ENCODE measurements around the gene COMMD4.
A peak's percentile ranks its signal among the peaks of the same experiment; 100 is the strongest.
"Not testable (repeated sequence)": the region's sequence is repeated elsewhere in the genome, so short reads cannot be mapped to it uniquely, and the experiment has no call there.

The COMMD4 gene

DNA sequence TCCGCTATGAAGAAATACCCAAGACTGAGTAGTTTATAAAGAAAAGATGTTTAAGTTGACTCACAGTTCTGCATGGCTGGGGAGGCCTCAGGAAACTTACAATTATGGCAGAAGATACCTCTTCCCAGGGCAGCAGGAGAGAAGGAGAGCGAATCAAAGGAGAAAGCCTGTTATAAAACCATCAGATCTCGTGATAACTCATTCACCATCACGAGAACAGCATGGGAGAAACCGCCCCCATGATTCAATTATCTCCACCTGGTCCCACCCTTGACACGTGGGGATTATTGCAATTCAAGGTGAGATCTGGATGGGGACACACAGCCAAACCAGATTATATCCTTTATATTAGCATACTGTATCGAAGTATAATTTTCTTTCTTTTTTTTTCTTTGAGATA is 3.8 kb upstream of the COMMD4 start:
- DNase-seq (ENCODE audit: low spot score): not testable (repeated sequence)

DNA sequence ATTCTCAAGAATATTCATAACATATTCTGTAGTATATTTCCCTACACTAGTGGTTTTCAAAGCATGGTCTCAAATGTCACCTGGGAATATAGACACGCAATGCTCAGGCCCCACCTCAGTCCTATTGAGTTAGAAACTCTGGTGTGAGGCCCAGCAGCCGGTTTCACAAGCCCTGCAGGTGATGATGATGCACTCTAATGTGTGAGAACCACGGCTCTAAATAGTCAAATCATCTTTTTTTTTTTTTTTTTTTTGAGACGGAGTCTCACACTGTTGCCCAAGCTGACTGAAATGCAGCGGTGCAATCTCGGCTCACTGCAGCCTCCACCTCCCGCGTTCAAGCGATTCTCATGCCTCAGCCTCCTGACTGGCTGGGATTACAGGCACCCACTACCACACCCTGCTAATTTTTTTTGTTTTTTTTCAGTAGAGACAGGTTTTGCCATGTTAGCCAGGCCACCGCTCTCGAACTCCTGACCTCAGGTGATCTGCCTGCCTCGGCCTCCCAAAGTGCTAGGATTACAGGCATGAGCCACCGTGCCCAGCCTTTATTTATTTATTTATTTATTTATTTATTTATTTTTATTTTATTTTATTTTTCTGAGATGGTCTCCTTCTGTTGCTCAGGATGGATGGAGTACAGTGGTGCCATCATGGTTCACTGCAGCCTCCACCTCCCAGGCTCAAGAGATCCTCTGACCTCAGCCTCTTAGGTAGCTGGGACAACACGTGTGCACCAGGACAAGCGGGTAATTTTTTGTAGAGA is 2.0 kb upstream of the COMMD4 start:
- DNase-seq (ENCODE audit: low spot score): not testable (repeated sequence)

DNA sequence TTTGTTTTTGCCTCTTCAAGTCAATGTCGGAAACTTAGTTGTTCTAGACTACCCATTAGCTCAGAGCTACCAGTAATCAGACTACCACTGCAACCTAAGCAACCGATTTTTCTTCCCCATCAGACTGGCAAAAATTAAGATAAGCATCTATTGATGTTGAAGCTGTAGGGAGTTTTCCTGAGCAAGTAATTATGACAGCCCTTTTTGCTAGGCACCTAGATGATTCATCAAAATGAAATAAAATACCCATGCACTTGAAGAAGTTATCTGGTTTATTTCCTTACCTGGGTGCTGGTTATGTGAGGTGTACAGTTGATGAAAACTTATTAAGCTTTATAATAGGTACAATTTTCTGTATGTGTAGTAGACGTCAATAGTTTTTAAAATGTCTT is 554 bp upstream of the COMMD4 start:
- no peak for DNase-seq (ENCODE audit: low spot score)

DNA sequence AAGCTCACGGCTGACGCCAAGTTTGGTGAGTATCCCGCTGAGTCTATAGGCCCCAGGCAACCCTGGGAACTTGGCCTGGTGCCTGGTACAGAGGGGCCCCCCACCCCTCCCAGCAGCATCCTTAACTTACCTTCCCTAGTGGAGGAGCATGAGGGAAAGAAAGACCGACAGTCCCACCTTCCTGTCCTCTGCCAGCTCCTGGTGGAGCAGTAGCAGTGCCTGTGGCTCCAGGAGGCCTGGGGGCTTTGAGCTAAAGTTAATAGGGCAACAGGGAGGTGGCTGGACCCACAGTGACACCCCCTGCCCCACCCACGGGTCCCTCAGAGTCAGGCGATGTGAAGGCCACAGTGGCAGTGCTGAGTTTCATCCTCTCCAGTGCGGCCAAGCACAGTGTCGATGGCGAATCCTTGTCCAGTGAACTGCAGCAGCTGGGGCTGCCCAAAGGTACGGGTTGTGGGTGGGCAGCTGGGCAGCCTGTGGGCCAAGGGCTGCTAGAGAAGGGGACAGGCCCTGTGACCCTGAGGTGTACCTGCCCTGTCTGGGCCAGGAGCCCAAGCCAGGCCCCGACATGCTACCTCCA is 2.9 kb downstream of the COMMD4 start:
- no peak for DNase-seq (ENCODE audit: low spot score)

DNA sequence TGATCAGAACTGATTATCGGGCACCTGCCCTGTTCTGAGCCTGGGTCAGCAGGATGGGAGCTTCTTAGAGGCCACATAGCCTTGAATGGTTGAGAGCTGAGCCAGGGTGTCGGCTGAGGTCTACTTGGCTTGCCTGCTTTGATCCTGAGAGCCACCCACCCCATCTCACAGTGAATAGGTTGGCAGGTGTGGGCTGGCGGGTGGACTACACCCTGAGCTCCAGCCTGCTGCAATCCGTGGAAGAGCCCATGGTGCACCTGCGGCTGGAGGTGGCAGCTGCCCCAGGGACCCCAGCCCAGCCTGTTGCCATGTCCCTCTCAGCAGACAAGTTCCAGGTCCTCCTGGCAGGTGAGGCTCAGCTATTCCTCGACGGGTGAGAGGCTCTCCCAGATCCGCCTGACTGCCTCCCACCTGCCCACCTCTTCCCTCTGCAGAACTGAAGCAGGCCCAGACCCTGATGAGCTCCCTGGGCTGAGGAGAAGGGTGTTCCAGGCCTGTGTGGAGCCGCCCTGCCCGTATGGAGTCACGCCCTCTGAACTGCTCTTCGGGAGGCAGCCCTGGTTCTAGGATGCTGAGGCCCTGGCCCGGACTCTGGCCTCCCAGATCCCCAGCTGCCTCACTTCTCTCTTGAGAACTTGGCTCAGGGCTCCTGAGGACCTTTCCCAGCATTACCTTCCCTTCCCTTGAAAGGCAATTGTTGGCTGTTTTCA is 3.8 kb downstream of the COMMD4 start:
- no peak for DNase-seq (ENCODE audit: low spot score)

DNA sequence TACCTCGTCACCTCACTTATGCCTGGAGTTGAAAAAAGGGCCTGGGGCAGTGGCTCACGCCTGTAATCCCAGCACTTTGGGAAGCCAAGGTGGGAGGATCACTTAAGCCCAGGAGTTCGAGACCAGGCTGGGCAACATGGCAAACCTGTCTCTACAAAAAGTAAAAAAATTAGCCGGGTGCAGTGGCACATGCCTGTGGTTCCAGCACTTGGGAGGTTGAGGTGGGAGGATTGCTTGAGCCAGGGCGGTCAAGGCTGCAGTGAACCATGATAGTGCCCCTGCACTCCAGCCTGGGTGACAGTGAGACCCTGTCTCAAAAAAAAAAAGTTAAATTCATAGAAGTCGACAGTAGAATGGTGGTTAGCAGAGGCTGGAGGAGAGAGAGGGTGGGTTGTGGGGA is 6.4 kb downstream of the COMMD4 start:
- no peak for DNase-seq (ENCODE audit: low spot score)

DNA sequence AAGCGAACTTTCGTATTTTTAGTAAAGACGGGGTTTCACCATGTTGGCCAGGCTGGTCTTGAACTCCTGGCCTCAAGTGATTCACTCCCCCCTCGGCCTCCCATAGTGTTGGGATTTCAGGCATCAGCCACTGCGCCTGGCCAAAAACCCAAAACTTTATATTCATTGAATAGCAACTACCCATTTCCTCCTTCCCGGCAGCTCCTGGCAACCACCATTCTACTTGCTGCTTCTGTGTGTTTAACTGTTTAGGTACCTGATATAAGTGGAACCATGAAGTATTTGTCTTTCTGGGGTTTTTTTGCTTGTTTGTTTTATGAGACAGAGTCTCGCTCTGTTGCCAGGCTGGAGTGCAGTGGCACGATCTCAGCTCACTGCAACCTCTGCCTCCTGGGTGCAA is 8.1 kb downstream of the COMMD4 start:
- DNase-seq (ENCODE audit: low spot score): not testable (repeated sequence)

DNA sequence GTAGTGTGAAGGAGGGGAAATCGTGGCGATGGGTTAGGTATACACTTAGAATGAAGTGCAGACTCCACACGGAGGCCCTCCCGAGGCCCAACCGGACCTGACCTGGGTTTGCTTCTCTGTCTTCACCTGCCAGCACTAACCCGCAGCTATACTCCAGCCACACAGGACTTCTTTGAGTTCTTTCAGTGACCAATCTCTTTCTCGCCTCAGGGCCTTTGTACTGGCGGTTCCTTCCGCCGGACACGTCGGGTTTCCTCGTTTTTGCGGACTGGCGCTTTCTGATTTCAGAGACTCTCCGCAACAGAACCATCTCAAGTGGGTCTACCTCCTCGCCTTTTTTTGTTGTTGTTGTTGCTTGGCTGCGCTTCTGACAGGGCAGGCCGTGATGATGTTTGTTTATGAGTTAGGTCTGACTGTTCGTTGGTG is 10.9 kb downstream of the COMMD4 start, which contains the start of gene NEIL1:
Gene NEIL1 (plus strand): TSS at position 244 of the 426 bp plus-strand sequence. CDS start 1,867 bp downstream, outside the sequence.
- DNase-seq (ENCODE audit: low spot score): no peak

DNA sequence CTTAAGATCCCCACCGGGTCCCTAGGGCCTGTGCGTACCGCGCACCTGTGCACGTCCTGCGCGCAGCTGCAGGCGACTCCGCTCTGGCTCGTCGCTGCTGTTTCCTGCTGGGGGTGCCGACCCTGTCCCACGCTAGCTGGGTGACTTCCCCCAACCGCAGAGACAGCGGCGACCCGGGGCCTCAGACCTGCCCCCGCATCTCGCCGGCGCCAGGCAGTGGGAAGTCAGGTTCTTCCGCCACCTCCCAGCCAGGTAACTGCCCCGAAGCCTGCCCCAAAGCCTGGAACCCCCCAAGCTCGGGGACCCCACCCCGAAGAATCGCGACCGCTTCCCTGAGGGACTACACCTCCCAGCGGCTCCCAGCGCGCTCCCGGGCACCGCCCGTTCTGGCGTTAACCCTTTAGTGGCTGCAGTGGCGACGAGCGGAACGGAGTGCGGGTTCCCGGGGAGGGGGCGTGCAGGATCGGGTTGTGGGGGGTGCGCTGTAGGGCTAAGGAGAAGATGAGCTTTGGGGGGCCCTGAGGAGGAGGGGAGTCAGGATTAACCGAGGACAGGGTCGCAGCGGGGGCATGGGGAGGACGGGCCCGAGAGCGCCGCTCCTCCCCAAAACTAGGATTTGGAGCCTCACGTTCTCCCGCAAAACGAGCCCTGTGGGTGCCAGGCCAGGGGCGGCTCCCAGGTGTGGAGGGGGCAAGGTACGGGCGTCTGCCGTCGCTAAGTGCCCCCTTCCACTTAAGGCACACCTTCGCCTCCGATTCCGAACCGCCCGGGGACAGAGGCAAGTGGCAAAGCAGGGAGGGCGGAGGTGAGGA is 11.6 kb downstream of the COMMD4 start:
- peak; percentile 71 for DNase-seq (ENCODE audit: low spot score)

DNA sequence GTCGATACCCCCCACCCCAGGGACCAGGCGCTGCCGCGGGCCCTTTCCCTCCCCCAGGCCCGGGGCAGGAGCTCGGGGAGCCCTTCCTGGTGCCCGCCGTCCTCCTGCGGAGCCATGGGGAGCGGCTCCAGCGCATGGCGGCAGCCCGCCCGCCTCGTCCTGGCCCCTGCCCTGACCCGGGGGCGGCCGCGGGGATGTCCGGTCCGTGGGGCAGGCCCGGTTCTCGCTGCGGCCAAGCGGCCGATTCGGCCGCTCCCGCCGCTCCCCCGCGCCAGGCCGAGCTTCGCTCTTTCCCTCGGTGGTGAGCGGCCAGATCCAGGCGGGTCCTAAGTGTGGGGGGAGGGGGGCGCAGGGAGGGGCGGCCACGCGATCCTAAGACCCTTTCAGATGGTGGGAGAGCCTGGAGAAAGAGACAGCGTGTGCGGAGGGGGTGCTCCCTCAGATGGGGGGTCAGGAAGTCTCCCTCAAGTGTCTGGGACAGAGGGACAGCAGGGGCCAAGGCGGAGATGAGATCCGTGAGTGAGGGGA is 12.2 kb downstream of the COMMD4 start:
- DNase-seq (ENCODE audit: low spot score): peak; percentile 53

DNA sequence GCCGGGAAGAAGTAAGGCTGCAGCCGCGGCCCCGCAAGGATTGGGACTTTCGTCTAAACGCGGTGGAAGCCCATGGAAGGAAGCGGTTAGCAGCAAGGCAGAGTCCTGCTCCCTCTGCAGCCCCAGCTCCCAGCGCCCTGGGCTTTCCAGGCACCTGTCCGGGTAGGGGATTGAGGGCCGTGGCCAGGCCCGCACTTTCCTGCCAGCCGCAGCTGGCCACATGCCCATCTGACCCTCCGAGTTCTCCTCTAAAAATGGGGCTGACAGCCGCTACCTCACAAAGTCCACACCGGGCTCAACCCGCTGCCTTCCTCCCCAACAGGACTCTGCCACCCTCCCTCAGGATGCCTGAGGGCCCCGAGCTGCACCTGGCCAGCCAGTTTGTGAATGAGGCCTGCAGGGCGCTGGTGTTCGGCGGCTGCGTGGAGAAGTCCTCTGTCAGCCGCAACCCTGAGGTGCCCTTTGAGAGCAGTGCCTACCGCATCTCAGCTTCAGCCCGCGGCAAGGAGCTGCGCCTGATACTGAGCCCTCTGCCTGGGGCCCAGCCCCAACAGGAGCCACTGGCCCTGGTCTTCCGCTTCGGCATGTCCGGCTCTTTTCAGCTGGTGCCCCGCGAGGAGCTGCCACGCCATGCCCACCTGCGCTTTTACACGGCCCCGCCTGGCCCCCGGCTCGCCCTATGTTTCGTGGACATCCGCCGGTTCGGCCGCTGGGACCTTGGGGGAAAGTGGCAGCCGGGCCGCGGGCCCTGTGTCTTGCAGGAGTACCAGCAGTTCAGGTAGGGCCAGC is 12.9 kb downstream of the COMMD4 start:
- DNase-seq (ENCODE audit: low spot score): no peak

DNA sequence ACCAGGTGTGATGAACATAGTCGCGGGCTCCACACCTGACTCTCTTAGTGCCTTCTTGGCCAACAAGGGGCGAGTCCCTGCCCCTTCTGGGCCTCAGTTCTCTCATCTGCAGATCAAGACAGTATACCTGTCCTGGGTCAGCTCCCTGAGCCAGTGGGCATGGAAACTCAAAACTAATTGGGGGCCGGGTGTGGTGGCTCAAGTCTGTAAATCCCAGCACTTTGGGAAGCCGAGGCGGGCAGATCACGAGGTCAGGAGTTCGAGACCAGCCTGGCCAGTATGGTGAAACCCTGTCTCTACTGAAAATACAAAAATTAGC is 13.4 kb downstream of the COMMD4 start:
- DNase-seq (ENCODE audit: low spot score): not testable (repeated sequence)

DNA sequence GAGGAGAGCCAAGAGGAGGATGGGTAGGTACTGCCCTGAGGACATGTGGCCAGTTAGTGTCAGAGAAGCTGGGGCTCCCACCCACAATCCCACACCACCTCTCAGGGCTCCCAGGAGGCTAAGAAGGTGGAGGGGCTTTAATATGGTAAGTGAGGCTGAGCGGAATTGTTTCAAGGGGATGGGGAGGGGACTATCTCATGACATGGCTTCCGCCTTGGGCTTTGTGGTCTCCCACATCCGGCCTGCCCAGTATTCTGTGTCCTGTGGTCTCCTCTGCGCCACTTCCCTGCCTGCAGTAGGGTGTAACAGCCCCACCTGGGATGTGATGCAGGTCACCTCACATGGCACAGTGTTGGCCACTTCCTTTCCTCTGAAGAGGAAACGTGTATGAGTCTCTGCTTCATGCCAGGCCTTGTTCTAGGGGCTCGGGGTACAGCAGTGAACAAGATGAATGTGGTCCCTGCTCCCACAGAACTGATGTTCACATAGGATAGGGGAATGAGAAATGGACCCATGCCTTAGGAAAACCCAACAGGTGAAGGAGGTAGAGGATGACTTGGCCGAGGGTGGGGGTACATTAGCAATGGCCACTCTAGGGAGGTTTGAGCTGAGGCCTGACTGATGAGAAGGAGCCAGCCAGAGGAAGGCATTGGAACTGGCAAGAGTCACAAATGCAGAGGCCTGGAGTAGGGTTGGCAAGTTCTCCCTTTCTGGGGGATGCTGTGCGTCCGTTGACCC is 14.2 kb downstream of the COMMD4 start:
- no peak for DNase-seq (ENCODE audit: low spot score)

DNA sequence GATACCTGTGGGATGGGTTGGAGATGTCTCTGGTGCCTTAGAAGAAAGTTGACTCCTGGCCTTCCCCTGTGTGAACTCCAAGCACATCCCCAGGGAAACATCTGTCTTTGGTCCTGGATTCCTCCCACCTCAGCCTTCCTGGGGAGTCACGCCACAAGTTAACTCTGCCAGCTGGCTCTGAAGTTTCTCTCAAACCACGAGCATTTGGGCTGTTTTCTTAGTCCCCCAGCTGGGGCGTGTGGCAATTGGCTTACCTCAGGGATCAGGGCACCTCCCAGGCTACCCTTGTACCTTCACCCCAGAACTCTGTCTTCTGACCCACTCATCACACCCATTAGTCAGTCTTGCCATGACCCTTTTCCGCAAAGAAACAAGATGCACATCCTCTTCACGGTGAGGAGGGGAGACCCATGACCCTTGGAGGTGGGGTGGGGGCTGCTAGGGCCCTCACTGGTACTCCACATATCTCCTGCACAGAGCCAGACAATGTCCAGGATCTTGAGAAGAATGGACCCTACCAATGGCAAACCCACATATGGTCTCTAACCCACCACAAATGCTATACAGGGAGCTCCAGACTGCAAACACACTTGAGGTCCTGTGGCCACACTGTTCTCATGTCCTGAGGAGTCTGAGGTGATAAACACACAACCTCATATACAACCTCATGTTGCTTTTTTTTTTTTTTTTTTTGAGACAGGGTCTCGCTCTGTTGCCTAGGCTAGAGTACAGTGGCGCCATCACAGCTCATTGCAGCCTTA is 14.9 kb downstream of the COMMD4 start:
- DNase-seq (ENCODE audit: low spot score): no peak

DNA sequence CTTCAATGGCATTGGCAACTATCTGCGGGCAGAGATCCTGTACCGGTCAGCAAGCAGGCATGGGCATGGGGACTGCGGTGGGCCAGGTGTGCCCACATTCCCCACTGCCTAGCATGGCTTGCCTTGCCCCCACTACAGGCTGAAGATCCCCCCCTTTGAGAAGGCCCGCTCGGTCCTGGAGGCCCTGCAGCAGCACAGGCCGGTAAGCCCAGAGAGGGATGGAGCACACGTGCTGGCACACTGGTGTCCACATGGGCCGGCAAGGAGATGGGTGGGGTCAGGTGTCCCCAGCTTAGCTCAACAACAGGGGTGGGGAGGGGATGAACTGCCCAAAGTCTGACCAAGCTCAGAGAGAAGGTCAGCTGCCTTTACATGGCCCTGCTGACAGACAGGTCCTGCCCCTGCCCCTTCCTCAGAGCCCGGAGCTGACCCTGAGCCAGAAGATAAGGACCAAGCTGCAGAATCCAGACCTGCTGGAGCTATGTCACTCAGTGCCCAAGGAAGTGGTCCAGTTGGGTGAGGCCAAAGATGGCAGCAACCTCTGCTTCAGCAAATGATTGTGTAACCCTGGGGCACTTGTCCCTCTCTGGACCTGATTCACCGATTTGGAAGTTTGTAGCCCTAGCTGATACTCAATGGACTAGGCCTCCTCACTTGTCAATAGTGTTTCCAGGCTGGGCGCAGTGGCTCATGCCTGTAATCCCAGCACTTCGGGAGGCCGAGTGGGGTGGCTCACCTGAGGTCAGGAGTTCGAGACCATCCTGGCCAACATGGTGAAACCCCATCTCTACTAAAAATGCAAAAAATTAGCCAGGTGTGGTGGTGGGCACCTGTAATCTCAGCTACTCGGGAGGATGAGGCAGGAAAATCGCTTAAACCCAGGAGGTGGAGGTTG is 16.6 kb downstream of the COMMD4 start:
- DNase-seq (ENCODE audit: low spot score): no peak

DNA sequence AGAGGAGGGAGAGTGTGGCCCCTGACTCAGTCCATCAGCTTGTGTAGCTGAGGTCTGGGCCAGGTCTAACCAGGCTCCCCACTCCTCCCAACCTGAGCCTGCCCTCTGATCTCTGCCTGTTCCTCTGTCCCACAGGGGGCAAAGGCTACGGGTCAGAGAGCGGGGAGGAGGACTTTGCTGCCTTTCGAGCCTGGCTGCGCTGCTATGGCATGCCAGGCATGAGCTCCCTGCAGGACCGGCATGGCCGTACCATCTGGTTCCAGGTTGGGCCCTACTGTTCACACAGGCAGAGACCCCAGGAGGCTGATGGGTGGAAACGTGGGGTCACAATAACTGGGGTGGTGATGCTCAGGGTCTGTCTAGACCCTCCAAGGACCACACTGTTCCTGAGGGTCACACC is 17.7 kb downstream of the COMMD4 start:
- DNase-seq (ENCODE audit: low spot score): no peak

DNA sequence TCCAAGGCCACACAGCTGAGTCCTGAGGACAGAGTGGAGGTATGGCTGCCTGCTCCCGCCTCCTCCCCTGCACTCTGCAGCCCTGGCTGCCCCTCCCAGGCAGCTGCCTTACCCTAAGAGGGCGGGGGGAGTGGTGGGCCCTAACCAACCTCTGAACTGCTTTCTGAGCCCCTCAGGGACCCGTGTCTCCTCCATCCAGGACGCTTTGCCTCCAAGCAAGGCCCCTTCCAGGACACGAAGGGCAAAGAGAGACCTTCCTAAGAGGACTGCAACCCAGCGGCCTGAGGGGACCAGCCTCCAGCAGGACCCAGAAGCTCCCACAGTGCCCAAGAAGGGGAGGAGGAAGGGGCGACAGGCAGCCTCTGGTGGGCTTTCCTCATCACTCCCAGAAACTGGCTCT is 18.6 kb downstream of the COMMD4 start:
- DNase-seq (ENCODE audit: low spot score): no peak

DNA sequence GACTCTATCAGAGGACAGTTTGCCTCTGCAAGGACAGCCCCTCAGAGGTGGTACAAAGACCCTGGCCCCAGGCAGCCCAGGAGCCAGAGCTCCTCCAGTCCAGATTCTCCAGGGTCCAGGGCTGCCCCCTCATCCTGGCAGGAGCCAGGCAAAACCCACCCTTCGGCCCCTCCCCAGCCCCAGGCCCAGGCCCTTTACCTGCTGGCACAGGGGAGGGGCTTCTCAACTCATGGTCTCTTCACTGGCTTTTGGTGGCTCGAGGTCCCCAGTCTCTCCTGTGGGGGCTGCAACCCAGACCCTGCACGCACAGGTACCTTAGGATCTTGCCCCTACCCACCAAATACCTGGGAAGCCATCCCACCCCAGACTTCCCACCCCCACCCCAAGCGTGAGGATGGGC is 19.5 kb downstream of the COMMD4 start:
- DNase-seq (ENCODE audit: low spot score): no peak

DNA sequence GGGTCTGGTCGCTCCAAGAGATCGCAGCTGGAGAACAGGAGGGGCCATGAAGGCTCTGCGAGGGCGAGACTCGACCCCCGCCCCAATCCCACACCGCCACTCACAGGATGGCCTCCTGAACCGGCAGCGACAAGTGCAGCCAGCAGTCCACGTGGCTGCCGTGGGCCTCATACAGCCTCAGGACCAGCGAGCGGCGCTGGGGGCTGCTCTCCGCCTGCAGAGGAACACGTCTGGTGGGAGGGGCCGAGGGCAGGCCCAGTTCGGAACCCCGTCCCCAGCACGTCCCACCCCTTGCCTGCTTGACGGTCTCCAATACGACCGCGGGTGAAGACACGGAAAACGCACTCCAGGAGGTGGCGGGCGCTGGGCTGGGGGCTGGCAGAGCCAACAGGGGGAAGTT is 20.1 kb downstream of the COMMD4 start:
- DNase-seq (ENCODE audit: low spot score): no peak
